Stimulated activated CD4-positive, alpha-beta T cell treated with anti-CD3 and anti-CD28 coated beads, Interleukin-2, amount 100 ng/mL, for 24 hours (primary cell): Measurements from ENCODE around the gene ARPC3.
"Not testable (repeated sequence)": the region's sequence is repeated elsewhere in the genome, so short reads cannot be mapped to it uniquely, and the experiment has no call there.

Experiments used
- DNase-seq, 2 donors: peaks; one replicate each; pipeline ENCODE4 v3.0.0-alpha.2; 2020

The ARPC3 gene

GRCh38 chr12:110410086-110410485 lies 40.1 kb downstream of the ARPC3 start:
- not testable (repeated sequence) for DNase-seq

- DNase-seq, result not testable (repeated sequence)
These were observed 44.9 kb downstream of the ARPC3 start for GRCh38 chr12:110405126-110405662.

- DNase-seq, result peak; percentile 81
These were observed 46.0 kb downstream of the ARPC3 start for GRCh38 chr12:110403976-110404682.

GRCh38 chr12:110403146-110403975 lies 46.8 kb downstream of the ARPC3 start, which contains the start of gene ANAPC7:
Gene ANAPC7, minus strand, starts transcription at chr12:110403708. Its CDS starts 81 bp downstream, at chr12:110403627.
- DNase-seq, result peak; percentile 87 to 88
